PC-3 (cell line): Measurements from ENCODE around the gene AFF1. TPM values are rescaled to one million over a fixed set of nuclear protein-coding genes. Genes with fewer than 3 reads are reported as not detected.

Source experiments
- ATAC-seq: fragments of 200-7000 bp; cut with Tn5 transposase; 2 replicates; pipeline ENCODE4 v1.9.1; 2020; ENCODE audit warnings: mild to moderate bottlenecking, moderate library complexity
- BruUV-seq: library from RNA; stranded (reverse); fragments of 400-500 nt; replicated peaks from 2 replicates; lab custom pipeline; 2021; lab: Mats Ljungman, UMichigan
- CTCF ChIA-PET: fragments of 300-600 bp; sonication (Branson Sonifier 250); formaldehyde crosslinking; loops from one replicate; lab custom pipeline; 2022; ENCODE audit warnings: antibody characterized with exemption; lab: Charles Lee
- POLR2A ChIA-PET: fragments of 300-600 bp; sonication (Branson Sonifier 250); formaldehyde crosslinking; loops from one replicate; lab custom pipeline; 2022; ENCODE audit warnings: antibody characterized with exemption; ENCODE audit not compliant: unreplicated experiment; lab: Charles Lee
- DNase-seq: peaks from one replicate; pipeline ENCODE4 v3.0.0-alpha.2; 2015
- H2AFZ ChIP-seq: fragments of 300-600 bp; sonication (generic); 2 replicates; pipeline ENCODE4 v1.6.0; 2016; ENCODE audit warnings: antibody characterized with exemption, low read length
- H3F3A ChIP-seq: fragments of 300-600 bp; sonication (generic); one replicate; pipeline ENCODE4 v1.6.0; 2017; ENCODE audit warnings: antibody characterized with exemption, low read length, control low read depth, mild to moderate bottlenecking; ENCODE audit not compliant: unreplicated experiment
- H3K27ac ChIP-seq: fragments of 300-600 bp; sonication (generic); 2 replicates; pipeline ENCODE4 v1.5.1; 2016; ENCODE audit warnings: mild to moderate bottlenecking, low read length
- H3K27me3 ChIP-seq: fragments of 300-600 bp; sonication (generic); 2 replicates; pipeline ENCODE4 v1.6.1; 2016; ENCODE audit warnings: low read length, mixed read lengths
- H3K36me3 ChIP-seq: fragments of 300-600 bp; sonication (generic); 2 replicates; pipeline ENCODE4 v1.6.1; 2016; ENCODE audit warnings: low read depth, mixed run types, low read length, mixed read lengths
- H3K4me1 ChIP-seq: fragments of 300-600 bp; sonication (generic); 2 replicates; pipeline ENCODE4 v1.5.1; 2016; ENCODE audit warnings: low read length; ENCODE audit not compliant: insufficient read depth
- H3K4me2 ChIP-seq: fragments of 300-600 bp; sonication (generic); 2 replicates; pipeline ENCODE4 v1.6.0; 2016; ENCODE audit warnings: low read length
- H3K4me3 ChIP-seq: fragments of 300-600 bp; sonication (generic); 2 replicates; pipeline ENCODE4 v1.5.1; 2016; ENCODE audit warnings: mild to moderate bottlenecking, low read length, mixed read lengths
- H3K79me2 ChIP-seq: fragments of 300-600 bp; sonication (generic); 2 replicates; pipeline ENCODE4 v1.6.1; 2017; ENCODE audit warnings: low read length, mixed read lengths
- H3K9ac ChIP-seq: fragments of 300-600 bp; sonication (generic); 2 replicates; pipeline ENCODE4 v1.6.0; 2016; ENCODE audit warnings: mild to moderate bottlenecking, low read length
- H3K9me2 ChIP-seq: fragments of 300-600 bp; sonication (generic); replicated peaks from 2 replicates; pipeline ENCODE4 v1.6.1; 2016; ENCODE audit warnings: mixed run types, low read length, mixed read lengths
- H3K9me3 ChIP-seq: fragments of 300-600 bp; sonication (generic); 2 replicates; pipeline ENCODE4 v1.6.1; 2016; ENCODE audit warnings: low read length, mixed read lengths
- H4K20me1 ChIP-seq: fragments of 300-600 bp; sonication (generic); 2 replicates; pipeline ENCODE4 v1.6.1; 2016; ENCODE audit warnings: low read length, mixed read lengths
- CTCF ChIP-seq: fragments of 300-600 bp; sonication (generic); conservative IDR thresholded peaks from 2 replicates; pipeline ENCODE4 v1.5.1; 2017; ENCODE audit warnings: antibody characterized with exemption, low read depth, mild to moderate bottlenecking, low read length
- EZH2 ChIP-seq: fragments of 300-600 bp; sonication (generic); IDR thresholded peaks from one replicate; pipeline ENCODE4 v1.6.1; 2017; ENCODE audit warnings: antibody characterized with exemption, mild to moderate bottlenecking, low read length; ENCODE audit not compliant: unreplicated experiment
- EZH2phosphoT487 ChIP-seq: fragments of 300-600 bp; sonication (generic); IDR thresholded peaks from 2 replicates; pipeline ENCODE4 v1.6.1; 2018; ENCODE audit warnings: mild to moderate bottlenecking, antibody characterized with exemption, low read length, borderline replicate concordance
- intact Hi-C: fragments of 100-400 bp; cut with micrococcal nuclease; formaldehyde crosslinking; loops from 2 replicates; pipeline ENCODE4 v1.9.0; 2023
- total RNA-seq: library from RNA; depleted of rRNA; stranded (reverse); fragments of >200 nt; gene quantifications from 2 replicates; pipeline ENCODE4 v1.2.3, GENCODE V29; 2014

The AFF1 gene
- total RNA-seq, 1 experiment from 2014 or later: 8.1 TPM

- intact Hi-C loops: loop anchor here (1.0 to 5.0 kb wide), 5 partner anchors 54 to 230 kb away; partner anchors contain the start of gene AFF1
- peak overlapping the region; percentile 83 for H2AFZ ChIP-seq
- no peaks in the 10 kb centered on the region for H3K9me3 ChIP-seq
- no peaks in the 10 kb centered on the region for H3K27me3 ChIP-seq
- DNase-seq: peak; percentile 85
- H3K9me2 ChIP-seq: no peaks in the 10 kb centered on the region
- ChIA-PET POLR2A (interaction anchor here (0.5 to 1.4 kb wide), 4 partner anchors 60 to 609 kb away, joined by 3 to 15 read pairs (median 8); partner anchors contain the start of gene AFF1), CTCF (interaction anchor here (0.6 to 1.8 kb wide), 4 partner anchors 58 to 108 kb away, joined by 3 to 7 read pairs (median 6); no protein-coding TSS in a partner anchor)
- TF ChIP-seq EZH2phosphoT487 (no peak), CTCF (no peak), EZH2 (no peak)
- peak; percentile 85 for ATAC-seq
- H4K20me1 ChIP-seq: 0 out of 2 replicates have a peak, but pooled peaks cover 5% of the 10 kb centered on the region
- no peaks in the 10 kb centered on the region for H3K36me3 ChIP-seq
- H3F3A ChIP-seq: no peaks in the 10 kb centered on the region
- peaks cover 42% of the 10 kb centered on the region for H3K79me2 ChIP-seq
- H3K4me3 ChIP-seq: peak overlapping the region; percentile 98
- BruUV-seq: no TSS peak
- H3K27ac ChIP-seq: peak overlapping the region; percentile 93
- peaks cover 33% of the 10 kb centered on the region for H3K4me1 ChIP-seq
- H3K4me2 ChIP-seq: peak overlapping the region; percentile 87
- H3K9ac ChIP-seq: peak overlapping the region; percentile 96
These were observed 72.1 kb downstream of the AFF1 start for GRCh38 chr4:87006676-87007527.

- Histone ChIP-seq H3K9me3 (no peaks in the 10 kb centered on the region), H3K4me2 (peak overlapping the region; percentile 87), H3K9me2 (no peaks in the 10 kb centered on the region), H3K9ac (peak overlapping the region; percentile 96), H3K79me2 (peaks cover 51% of the 10 kb centered on the region), H3K27me3 (no peaks in the 10 kb centered on the region), H3K4me1 (peaks cover 41% of the 10 kb centered on the region), H3K36me3 (no peaks in the 10 kb centered on the region), H4K20me1 (0 out of 2 replicates have a peak, but pooled peaks cover 5% of the 10 kb centered on the region), H3K27ac (peak overlapping the region; percentile 93), H3F3A (no peaks in the 10 kb centered on the region), H2AFZ (peak overlapping the region; percentile 83), H3K4me3 (peak overlapping the region; percentile 98)
- DNase-seq (peak; percentile 33), ATAC-seq (0 out of 2 replicates have a peak, but pooled peaks have one; percentile 8)
- POLR2A ChIA-PET: no interaction called here
- TSS peak; percentile 50 for BruUV-seq
- CTCF ChIA-PET: interaction anchor here (0.6 to 1.8 kb wide), 2 partner anchors 85 kb away, joined by 3 to 7 read pairs; no protein-coding TSS in a partner anchor
- TF ChIP-seq EZH2: no peak
- no peak for TF ChIP-seq EZH2phosphoT487
- intact Hi-C loops: loop anchor here (1.0 to 5.0 kb wide), 2 partner anchors 54 to 230 kb away; no protein-coding TSS in a partner anchor
These were observed 73.0 kb downstream of the AFF1 start for GRCh38 chr4:87007528-87008446.
